Measurements from ENCODE around the gene WFS1.

Gene WFS1

GRCh38 chr4:6338175-6338950 is 68.7 kb downstream of the WFS1 start:
- no peak for DNase-seq (ENCODE audit: extremely low read depth in 1 of 2, low read depth in 1 of 2)

GRCh38 chr4:6338951-6339817 is 69.5 kb downstream of the WFS1 start:
- DNase-seq (ENCODE audit: extremely low read depth in 1 of 2, low read depth in 1 of 2) = no peak

GRCh38 chr4:6339818-6340445 is 70.3 kb downstream of the WFS1 start:
- DNase-seq (ENCODE audit: extremely low read depth in 1 of 2, low read depth in 1 of 2) = no peak

- no peak for DNase-seq (ENCODE audit: extremely low read depth in 1 of 2, low read depth in 1 of 2)
Observed at GRCh38 chr4:6340446-6341015, 70.9 kb downstream of the WFS1 start.

- no peak for DNase-seq (ENCODE audit: extremely low read depth in 1 of 2, low read depth in 1 of 2)
Observed at GRCh38 chr4:6341696-6342095, 72.0 kb downstream of the WFS1 start.

GRCh38 chr4:6342530-6343293 is 73.1 kb downstream of the WFS1 start:
- DNase-seq (ENCODE audit: extremely low read depth in 1 of 2, low read depth in 1 of 2) = no peak

- DNase-seq (ENCODE audit: extremely low read depth in 1 of 2, low read depth in 1 of 2) = no peak
Observed at GRCh38 chr4:6343939-6344408, 74.3 kb downstream of the WFS1 start.

- no peak for DNase-seq (ENCODE audit: extremely low read depth in 1 of 2, low read depth in 1 of 2)
Observed at GRCh38 chr4:6345096-6345830, 75.6 kb downstream of the WFS1 start.

GRCh38 chr4:6345866-6346265 is 76.2 kb downstream of the WFS1 start:
- DNase-seq (ENCODE audit: extremely low read depth in 1 of 2, low read depth in 1 of 2) = no peak

- no peak for DNase-seq (ENCODE audit: extremely low read depth in 1 of 2, low read depth in 1 of 2)
Observed at GRCh38 chr4:6346373-6347110, 76.9 kb downstream of the WFS1 start.

GRCh38 chr4:6347511-6348045 is 77.9 kb downstream of the WFS1 start:
- no peak for DNase-seq (ENCODE audit: extremely low read depth in 1 of 2, low read depth in 1 of 2)

GRCh38 chr4:6348408-6348807 is 78.8 kb downstream of the WFS1 start:
- no peak for DNase-seq (ENCODE audit: extremely low read depth in 1 of 2, low read depth in 1 of 2)

GRCh38 chr4:6349896-6350603 is 80.4 kb downstream of the WFS1 start:
- no peak for DNase-seq (ENCODE audit: extremely low read depth in 1 of 2, low read depth in 1 of 2)

GRCh38 chr4:6350646-6351045 is 81.0 kb downstream of the WFS1 start:
- DNase-seq (ENCODE audit: extremely low read depth in 1 of 2, low read depth in 1 of 2) = no peak

GRCh38 chr4:6351246-6352000 is 81.8 kb downstream of the WFS1 start:
- DNase-seq (ENCODE audit: extremely low read depth in 1 of 2, low read depth in 1 of 2) = no peak

- DNase-seq (ENCODE audit: extremely low read depth in 1 of 2, low read depth in 1 of 2) = no peak
Observed at GRCh38 chr4:6352031-6352692, 82.5 kb downstream of the WFS1 start.

All from stimulated activated CD8-positive, alpha-beta memory T cell treated with anti-CD3 and anti-CD28 coated beads, Interleukin-7, amount 100 ng/mL, for 48 hours (primary cell).